HT1080 (cell line): ENCODE measurements around the gene CLCN4. TPM values are rescaled to one million over a fixed set of nuclear protein-coding genes. Genes with fewer than 3 reads are reported as not detected.

Experiments
- DNase-seq: peaks from one replicate; pipeline ENCODE4 v3.0.0-alpha.2; 2015; ENCODE audit warnings: low read depth
- total RNA-seq: library from RNA; depleted of rRNA; stranded (reverse); fragments of >200 nt; shearing (Covaris generic); gene quantifications from 2 replicates; pipeline ENCODE4 v1.2.3, GENCODE V29; 2014

CLCN4 gene
- total RNA-seq, 1 experiment from 2014 or later: 0.08 TPM

GRCh38 chrX:10193587-10193986 is 36.8 kb downstream of the CLCN4 start:
- no peak for DNase-seq

GRCh38 chrX:10195425-10195824 is 38.6 kb downstream of the CLCN4 start:
- no peak for DNase-seq

- DNase-seq: no peak
These were observed 39.2 kb downstream of the CLCN4 start for GRCh38 chrX:10195947-10196346.

- DNase-seq: no peak
These were observed 40.8 kb downstream of the CLCN4 start for GRCh38 chrX:10197279-10198210.

- DNase-seq: no peak
These were observed 41.5 kb downstream of the CLCN4 start for GRCh38 chrX:10198254-10198653.

- DNase-seq: no peak
These were observed 42.4 kb downstream of the CLCN4 start for GRCh38 chrX:10199212-10199611.

GRCh38 chrX:10203617-10204016 is 46.8 kb downstream of the CLCN4 start:
- no peak for DNase-seq

- DNase-seq: no peak
These were observed 49.5 kb downstream of the CLCN4 start for GRCh38 chrX:10206317-10206716.

GRCh38 chrX:10208281-10208856 is 51.6 kb downstream of the CLCN4 start:
- no peak for DNase-seq

- no peak for DNase-seq
These were observed 52.2 kb downstream of the CLCN4 start for GRCh38 chrX:10208953-10209352.

GRCh38 chrX:10212395-10212794 is 55.6 kb downstream of the CLCN4 start:
- DNase-seq: no peak

- DNase-seq: no peak
These were observed 56.9 kb downstream of the CLCN4 start for GRCh38 chrX:10213716-10214115.

GRCh38 chrX:10216208-10216607 is 59.4 kb downstream of the CLCN4 start:
- no peak for DNase-seq

- DNase-seq: no peak
These were observed 60.4 kb downstream of the CLCN4 start for GRCh38 chrX:10217198-10217597.

- no peak for DNase-seq
These were observed 64.9 kb downstream of the CLCN4 start for GRCh38 chrX:10221651-10222050.

GRCh38 chrX:10223276-10223675 is 66.5 kb downstream of the CLCN4 start:
- no peak for DNase-seq

- DNase-seq: no peak
These were observed 67.0 kb downstream of the CLCN4 start for GRCh38 chrX:10223781-10224180.

GRCh38 chrX:10230222-10230621 is 73.4 kb downstream of the CLCN4 start:
- DNase-seq: no peak

GRCh38 chrX:10231461-10231860 is 74.7 kb downstream of the CLCN4 start:
- DNase-seq: no peak

GRCh38 chrX:10233173-10233572 is 76.4 kb downstream of the CLCN4 start:
- DNase-seq: peak; percentile 7

GRCh38 chrX:10233696-10234095 is 76.9 kb downstream of the CLCN4 start:
- DNase-seq: no peak

- peak; percentile 48 for DNase-seq
These were observed 79.1 kb downstream of the CLCN4 start for GRCh38 chrX:10235851-10236250.

GRCh38 chrX:10237241-10237640 is 80.5 kb downstream of the CLCN4 start:
- no peak for DNase-seq
